HepG2 (cell line): ENCODE results near the gene RHBG. TPM values are rescaled to one million over a fixed set of nuclear protein-coding genes. Genes with fewer than 3 reads are reported as not detected.

Experiments
- CHD2 ChIP-seq: IDR thresholded peaks from 2 replicates; pipeline ENCODE4 v1.6.1; 2011; ENCODE audit warnings: low read depth, low read length, improper control_type of control experiment
- DR1 ChIP-seq: sonication (generic); formaldehyde crosslinking; IDR thresholded peaks from 2 replicates; pipeline ENCODE4 v1.8.0; 2021; ENCODE audit warnings: mild to moderate bottlenecking, missing genetic modification reagents, inconsistent platforms
- FOXM1 ChIP-seq: sonication (generic); formaldehyde crosslinking; IDR thresholded peaks from 2 replicates; pipeline ENCODE4 v1.5.0; 2020; ENCODE audit warnings: missing genetic modification reagents
- MLLT10 ChIP-seq: sonication (generic); formaldehyde crosslinking; IDR thresholded peaks from 2 replicates; pipeline ENCODE4 v1.4.0; 2020; ENCODE audit warnings: missing genetic modification reagents
- MXD1 ChIP-seq: sonication (generic); formaldehyde crosslinking; IDR thresholded peaks from 2 replicates; pipeline ENCODE4 v1.4.0; 2020; ENCODE audit warnings: mild to moderate bottlenecking, missing genetic modification reagents
- MXI1 ChIP-seq: IDR thresholded peaks from 3 replicates; pipeline ENCODE4 v1.6.1; 2012; ENCODE audit warnings: low read depth, low read length, inconsistent platforms, borderline replicate concordance
- MZF1 ChIP-seq: sonication (generic); formaldehyde crosslinking; IDR thresholded peaks from 2 replicates; pipeline ENCODE4 v1.8.1; 2023; ENCODE audit warnings: mild to moderate bottlenecking, missing genetic modification reagents, borderline replicate concordance
- NFE2 ChIP-seq: sonication (generic); formaldehyde crosslinking; IDR thresholded peaks from 2 replicates; pipeline ENCODE4 v1.4.0; 2020; ENCODE audit warnings: missing genetic modification reagents
- NR3C1 ChIP-seq: sonication (generic); formaldehyde crosslinking; IDR thresholded peaks from 2 replicates; pipeline ENCODE4 v1.4.0; 2020; ENCODE audit warnings: missing genetic modification reagents
- SETDB1 ChIP-seq: sonication (generic); formaldehyde crosslinking; IDR thresholded peaks from 2 replicates; pipeline ENCODE4 v1.5.1; 2020; ENCODE audit warnings: missing genetic modification reagents, mild to moderate bottlenecking, borderline replicate concordance
- SRY ChIP-seq: sonication (generic); formaldehyde crosslinking; IDR thresholded peaks from 2 replicates; pipeline ENCODE4 v1.8.0; 2022; ENCODE audit warnings: mild to moderate bottlenecking, missing genetic modification reagents
- ZBTB25 ChIP-seq: IDR thresholded peaks from 2 replicates; pipeline ENCODE4 v1.6.1; 2018; ENCODE audit warnings: missing genetic modification reagents
- ZNF101 ChIP-seq: sonication (generic); formaldehyde crosslinking; IDR thresholded peaks from 2 replicates; pipeline ENCODE4 v1.4.0; 2020; ENCODE audit warnings: mild to moderate bottlenecking, low read depth, missing genetic modification reagents, borderline replicate concordance
- ZNF564 ChIP-seq: sonication (generic); formaldehyde crosslinking; IDR thresholded peaks from 2 replicates; pipeline ENCODE4 v1.8.1; 2023; ENCODE audit warnings: mild to moderate bottlenecking, missing genetic modification reagents
- ZNF616 ChIP-seq: sonication (generic); formaldehyde crosslinking; IDR thresholded peaks from 2 replicates; pipeline ENCODE4 v1.5.0; 2020; ENCODE audit warnings: low read depth, mild to moderate bottlenecking, missing genetic modification reagents
- ZNF737 ChIP-seq: sonication (generic); formaldehyde crosslinking; IDR thresholded peaks from 2 replicates; pipeline ENCODE4 v1.5.0; 2020; ENCODE audit warnings: missing genetic modification reagents, mild to moderate bottlenecking, borderline replicate concordance
- ZZZ3 ChIP-seq: sonication (generic); formaldehyde crosslinking; IDR thresholded peaks from 2 replicates; pipeline ENCODE4 v1.4.0; 2020; ENCODE audit warnings: missing genetic modification reagents, mild to moderate bottlenecking, borderline replicate concordance
- polyA plus RNA-seq, 8 experiments: library from polyadenylated mRNA; depleted of rRNA in 3 of 8; stranded (reverse) in 7 of 8; unstranded in 1 of 8; fragments of >200 nt; fragmentation: Illumina TruSeq in 4 of 8; extraction: Trizol in 4 of 8; gene quantifications; 2 replicates each; pipeline versions ENCODE4 v1.2.1 to v1.2.3, GENCODE V29; 2011 to 2016; ENCODE audit warnings: low read depth in 4 of 8, missing spikeins in 1 of 8, mixed read lengths in 1 of 8; ENCODE audit not compliant: insufficient read depth in 1 of 8
- total RNA-seq, 5 experiments: library from RNA; depleted of rRNA; stranded (reverse); fragments of >200 nt; fragmentation: Illumina TruSeq; extraction: Trizol; gene quantifications; 2 replicates each; pipeline ENCODE4 v1.2.3, GENCODE V29; 2016; ENCODE audit warnings: low read depth in 1 of 5
- TF ChIP-seq, protein P1 (sequence below): sonication (generic); formaldehyde crosslinking; IDR thresholded peaks from 2 replicates; pipeline ENCODE4 v1.5.1; 2020; ENCODE audit warnings: missing genetic modification reagents, mild to moderate bottlenecking, borderline replicate concordance
- TF ChIP-seq, protein P2 (sequence below): sonication (generic); formaldehyde crosslinking; conservative IDR thresholded peaks from 2 replicates; pipeline ENCODE4 v1.4.0; 2020; ENCODE audit warnings: missing genetic modification reagents
- TF ChIP-seq, protein P3 (sequence below): sonication (generic); formaldehyde crosslinking; IDR thresholded peaks from 2 replicates; pipeline ENCODE4 v1.9.0; 2022; ENCODE audit warnings: low read depth, missing genetic modification reagents

Gene RHBG
- total and polyA plus RNA-seq, 2 of the 13 experiments (the other 11 are each of a cell fraction or from before 2014, with no cell fraction given): 61.8 to 73.5 TPM

DNA sequence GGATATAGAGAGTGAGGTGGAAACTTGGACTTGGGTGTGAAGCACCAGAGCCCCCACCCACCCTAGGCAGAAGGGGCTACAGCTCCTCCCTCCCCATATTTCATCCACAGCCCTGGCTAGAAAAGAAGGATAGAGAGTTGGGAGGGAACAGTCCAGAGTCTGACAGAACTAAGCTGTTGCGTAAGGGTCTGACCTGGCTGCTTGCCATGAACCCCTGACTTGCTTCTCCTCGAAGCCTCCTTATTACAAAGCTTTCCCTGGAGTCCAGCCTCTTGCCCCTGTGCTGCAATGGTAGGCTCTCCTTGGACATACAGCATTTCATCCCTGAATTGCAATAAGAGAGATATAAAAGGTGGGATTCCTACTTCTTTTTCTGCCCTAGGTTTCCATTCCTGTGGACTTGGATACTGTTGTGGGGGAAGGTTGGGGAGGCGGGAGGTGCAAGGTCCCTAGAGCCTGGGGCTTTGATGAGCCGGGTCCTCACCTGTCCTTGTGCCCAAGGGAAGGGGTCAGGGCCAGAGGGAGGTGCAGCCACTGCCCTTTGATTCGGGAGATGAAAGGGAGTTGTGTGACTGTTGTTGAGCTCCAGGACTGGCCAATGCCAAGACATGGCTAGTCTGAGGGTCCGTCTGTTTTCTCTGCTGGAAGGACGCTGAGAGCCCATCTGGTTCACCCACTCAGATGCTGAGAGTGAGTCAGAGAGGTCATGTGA is 2.7 kb downstream of the RHBG start (continued):
- TF ChIP-seq, protein P1, sequence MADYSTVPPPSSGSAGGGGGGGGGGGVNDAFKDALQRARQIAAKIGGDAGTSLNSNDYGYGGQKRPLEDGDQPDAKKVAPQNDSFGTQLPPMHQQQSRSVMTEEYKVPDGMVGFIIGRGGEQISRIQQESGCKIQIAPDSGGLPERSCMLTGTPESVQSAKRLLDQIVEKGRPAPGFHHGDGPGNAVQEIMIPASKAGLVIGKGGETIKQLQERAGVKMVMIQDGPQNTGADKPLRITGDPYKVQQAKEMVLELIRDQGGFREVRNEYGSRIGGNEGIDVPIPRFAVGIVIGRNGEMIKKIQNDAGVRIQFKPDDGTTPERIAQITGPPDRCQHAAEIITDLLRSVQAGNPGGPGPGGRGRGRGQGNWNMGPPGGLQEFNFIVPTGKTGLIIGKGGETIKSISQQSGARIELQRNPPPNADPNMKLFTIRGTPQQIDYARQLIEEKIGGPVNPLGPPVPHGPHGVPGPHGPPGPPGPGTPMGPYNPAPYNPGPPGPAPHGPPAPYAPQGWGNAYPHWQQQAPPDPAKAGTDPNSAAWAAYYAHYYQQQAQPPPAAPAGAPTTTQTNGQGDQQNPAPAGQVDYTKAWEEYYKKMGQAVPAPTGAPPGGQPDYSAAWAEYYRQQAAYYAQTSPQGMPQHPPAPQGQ (CRISPR knock-in tag): peak; percentile 90; the same call in 1 of the 2 replicates
- TF ChIP-seq CHD2: peak; percentile 62; the same call in 1 of the 2 replicates
- peak; percentile 64; the same call in 1 of the 2 replicates for TF ChIP-seq ZNF564 (CRISPR knock-in tag)
- peak; percentile 47; the same call in 1 of the 3 replicates for TF ChIP-seq MXI1
- no peak for TF ChIP-seq NR3C1 (CRISPR knock-in tag)
- TF ChIP-seq, protein P2, sequence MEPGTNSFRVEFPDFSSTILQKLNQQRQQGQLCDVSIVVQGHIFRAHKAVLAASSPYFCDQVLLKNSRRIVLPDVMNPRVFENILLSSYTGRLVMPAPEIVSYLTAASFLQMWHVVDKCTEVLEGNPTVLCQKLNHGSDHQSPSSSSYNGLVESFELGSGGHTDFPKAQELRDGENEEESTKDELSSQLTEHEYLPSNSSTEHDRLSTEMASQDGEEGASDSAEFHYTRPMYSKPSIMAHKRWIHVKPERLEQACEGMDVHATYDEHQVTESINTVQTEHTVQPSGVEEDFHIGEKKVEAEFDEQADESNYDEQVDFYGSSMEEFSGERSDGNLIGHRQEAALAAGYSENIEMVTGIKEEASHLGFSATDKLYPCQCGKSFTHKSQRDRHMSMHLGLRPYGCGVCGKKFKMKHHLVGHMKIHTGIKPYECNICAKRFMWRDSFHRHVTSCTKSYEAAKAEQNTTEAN (CRISPR knock-in tag): no peak
- TF ChIP-seq SRY (CRISPR knock-in tag): no peak; the same call in 1 of the 2 replicates
- TF ChIP-seq ZBTB25: peak; percentile 84; the same call in 1 of the 2 replicates
- TF ChIP-seq, protein P3, sequence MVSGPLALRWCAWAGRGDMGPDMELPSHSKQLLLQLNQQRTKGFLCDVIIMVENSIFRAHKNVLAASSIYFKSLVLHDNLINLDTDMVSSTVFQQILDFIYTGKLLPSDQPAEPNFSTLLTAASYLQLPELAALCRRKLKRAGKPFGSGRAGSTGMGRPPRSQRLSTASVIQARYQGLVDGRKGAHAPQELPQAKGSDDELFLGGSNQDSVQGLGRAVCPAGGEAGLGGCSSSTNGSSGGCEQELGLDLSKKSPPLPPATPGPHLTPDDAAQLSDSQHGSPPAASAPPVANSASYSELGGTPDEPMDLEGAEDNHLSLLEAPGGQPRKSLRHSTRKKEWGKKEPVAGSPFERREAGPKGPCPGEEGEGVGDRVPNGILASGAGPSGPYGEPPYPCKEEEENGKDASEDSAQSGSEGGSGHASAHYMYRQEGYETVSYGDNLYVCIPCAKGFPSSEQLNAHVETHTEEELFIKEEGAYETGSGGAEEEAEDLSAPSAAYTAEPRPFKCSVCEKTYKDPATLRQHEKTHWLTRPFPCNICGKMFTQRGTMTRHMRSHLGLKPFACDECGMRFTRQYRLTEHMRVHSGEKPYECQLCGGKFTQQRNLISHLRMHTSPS (CRISPR knock-in tag): peak; percentile 87
- TF ChIP-seq ZNF101: no peak
- no peak for TF ChIP-seq FOXM1 (CRISPR knock-in tag)
- TF ChIP-seq MZF1 (CRISPR knock-in tag): no peak
- no peak; the same call in 1 of the 2 replicates for TF ChIP-seq ZNF737 (CRISPR knock-in tag)
- no peak for TF ChIP-seq MLLT10 (CRISPR knock-in tag)
- TF ChIP-seq ZZZ3 (CRISPR knock-in tag): no peak
- TF ChIP-seq ZNF616 (CRISPR knock-in tag): 0 out of 2 replicates have a peak, but pooled peaks have one; percentile 78
- no peak for TF ChIP-seq NFE2
- TF ChIP-seq DR1 (CRISPR knock-in tag): no peak
- no peak for TF ChIP-seq SETDB1
- no peak for TF ChIP-seq MXD1 (CRISPR knock-in tag)
